Activated CD8-positive, alpha-beta memory T cell treated with anti-CD3 and anti-CD28 coated beads, Interleukin-2, amount 10 ng/mL, durations not matched to agents 7 days and 5 days (primary cell): ENCODE results near the gene PRKCB. TPM values are rescaled to one million over a fixed set of nuclear protein-coding genes. Genes with fewer than 3 reads are reported as not detected.

Source experiments
- ATAC-seq: fragments of 150-1000 bp; cut with Tn5 transposase; one replicate; pipeline ENCODE4 v1.10.0; 2021; ENCODE audit warnings: moderate library complexity
- CTCF ChIA-PET: fragments of 350-600 bp; sonication (Branson Sonifier 250); formaldehyde crosslinking; loops from one replicate; lab custom pipeline; 2021; ENCODE audit warnings: antibody characterized with exemption; lab: Charles Lee
- DNase-seq: peaks from one replicate; pipeline ENCODE4 v3.0.0-alpha.2; 2020
- H3K27ac Mint-ChIP-seq: one replicate; pipeline ENCODE4 v1.8.0; 2021; ENCODE audit warnings: mild to moderate bottlenecking, mixed read lengths
- H3K27me3 Mint-ChIP-seq: one replicate; pipeline ENCODE4 v1.8.0; 2021; ENCODE audit warnings: mixed read lengths
- H3K36me3 Mint-ChIP-seq: one replicate; pipeline ENCODE4 v1.8.0; 2021; ENCODE audit warnings: mild to moderate bottlenecking, mixed read lengths
- H3K4me1 Mint-ChIP-seq: one replicate; pipeline ENCODE4 v1.8.0; 2021; ENCODE audit warnings: mixed read lengths
- H3K4me3 Mint-ChIP-seq: one replicate; pipeline ENCODE4 v1.8.0; 2021; ENCODE audit warnings: mild to moderate bottlenecking, moderate library complexity, mixed read lengths
- H3K9me3 Mint-ChIP-seq: one replicate; pipeline ENCODE4 v1.8.0; 2022; ENCODE audit warnings: low read depth, mixed read lengths
- total RNA-seq, 2 experiments: library from RNA; stranded (reverse); gene quantifications; one replicate each; pipeline ENCODE4 v1.2.3, GENCODE V29; 2021

PRKCB gene
- total RNA-seq, 2 experiments from 2014 or later, result 98.5 to 125 TPM

DNA sequence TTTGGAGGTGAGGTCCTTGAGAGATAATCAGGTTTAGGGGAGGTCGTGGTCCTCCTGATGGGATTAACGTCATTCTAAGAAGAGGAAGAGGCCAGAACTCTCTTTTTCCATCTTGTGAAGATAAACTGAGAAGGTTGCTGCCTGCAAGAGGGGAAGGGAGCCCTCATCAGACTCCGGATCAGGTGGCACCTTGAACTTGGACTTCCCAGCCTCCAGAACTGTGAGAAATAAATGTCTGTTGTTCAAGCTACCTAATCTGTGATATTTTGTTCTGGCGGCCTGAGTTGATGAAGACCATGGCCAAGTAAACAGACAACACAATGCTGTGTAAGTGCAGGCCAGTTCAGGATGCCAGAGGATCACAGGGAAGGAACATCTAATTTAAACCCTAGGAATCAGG, 10.9 kb upstream of the PRKCB start:
- ATAC-seq (no peak), DNase-seq (no peak)
- H3K4me3 Mint-ChIP-seq, result no peak overlapping the region
- peaks cover 2% of the 10 kb centered on the region for H3K9me3 Mint-ChIP-seq
- CTCF ChIA-PET, result interaction anchor here (1.0 to 1.8 kb wide), 4 partner anchors 15 to 185 kb away, joined by 3 to 5 read pairs (median 4); no protein-coding TSS in a partner anchor
- no peak overlapping the region for H3K27ac Mint-ChIP-seq
- H3K27me3 Mint-ChIP-seq, result peaks cover 10% of the 10 kb centered on the region
- peaks cover 10% of the 10 kb centered on the region for H3K36me3 Mint-ChIP-seq
- H3K4me1 Mint-ChIP-seq, result peaks cover 22% of the 10 kb centered on the region

DNA sequence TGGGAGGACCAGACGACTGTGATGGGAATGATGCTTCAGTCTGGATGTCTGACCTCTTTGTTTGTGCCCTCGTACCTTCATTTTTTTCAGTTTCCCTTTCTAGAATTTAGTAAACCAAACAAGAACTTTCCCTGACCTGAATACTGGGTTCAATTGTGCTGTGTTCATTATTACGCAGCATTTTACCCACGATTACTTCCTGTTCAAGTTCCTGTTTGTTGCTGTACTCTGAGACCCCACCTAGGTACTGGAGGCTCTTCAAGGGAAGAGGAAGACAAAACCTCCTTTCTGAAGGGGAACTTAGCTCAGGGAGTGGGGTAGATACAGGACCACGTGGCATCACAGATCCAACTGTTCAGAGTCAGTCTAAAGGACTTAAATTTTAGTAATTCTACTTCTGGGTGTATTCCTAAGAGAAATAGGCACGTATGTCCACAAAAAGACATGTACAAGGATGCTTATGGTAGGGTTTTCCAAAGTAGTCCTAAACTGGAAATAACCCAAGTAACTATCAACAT, 9.2 kb upstream of the PRKCB start:
- Mint-ChIP-seq H3K27me3 (peaks cover 8% of the 10 kb centered on the region), H3K4me3 (peak overlapping the region; percentile 4), H3K27ac (peak overlapping the region; percentile 64), H3K9me3 (peaks cover 8% of the 10 kb centered on the region), H3K36me3 (peaks cover 21% of the 10 kb centered on the region), H3K4me1 (peaks cover 26% of the 10 kb centered on the region)
- CTCF ChIA-PET, result interaction anchor here (1.4 to 3.4 kb wide), 3 partner anchors 8 to 184 kb away, joined by 3 to 24 read pairs (median 11); no protein-coding TSS in a partner anchor
- peak; percentile 84 for ATAC-seq
- peak; percentile 51 for DNase-seq

DNA sequence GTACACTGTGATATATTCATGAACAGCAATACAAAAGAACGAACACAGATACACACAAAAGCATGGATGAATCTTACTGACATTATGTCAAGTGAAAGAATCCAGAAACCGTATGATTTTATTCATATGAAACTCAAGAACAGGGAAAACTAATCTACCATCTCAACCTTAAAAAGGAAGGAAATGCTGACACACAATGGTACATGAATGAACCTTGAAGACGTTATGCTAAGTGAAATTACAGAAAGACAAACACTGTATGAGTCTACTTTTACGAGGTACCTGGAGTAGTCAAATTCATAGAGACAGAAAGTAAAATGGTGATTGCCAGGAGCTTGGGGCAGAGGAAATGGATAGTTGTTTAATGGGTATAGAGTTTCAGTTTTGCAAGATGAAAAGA, 8.7 kb upstream of the PRKCB start:
- peaks cover 8% of the 10 kb centered on the region for H3K27me3 Mint-ChIP-seq
- H3K27ac Mint-ChIP-seq, result peak overlapping the region; percentile 64
- ATAC-seq (peak; percentile 79), DNase-seq (no peak)
- H3K4me1 Mint-ChIP-seq, result peaks cover 23% of the 10 kb centered on the region
- peaks cover 8% of the 10 kb centered on the region for H3K9me3 Mint-ChIP-seq
- H3K36me3 Mint-ChIP-seq, result peaks cover 21% of the 10 kb centered on the region
- CTCF ChIA-PET, result interaction anchor here (0.6 to 3.4 kb wide), 5 partner anchors 8 to 183 kb away, joined by 3 to 24 read pairs (median 4); partner anchors contain the start of gene PRKCB
- H3K4me3 Mint-ChIP-seq, result peak overlapping the region; percentile 4

GRCh38 chr16:23829454-23829853, 6.3 kb upstream of the PRKCB start:
- CTCF ChIA-PET, result interaction anchor here (1.4 to 2.8 kb wide), 2 partner anchors 11 to 186 kb away, joined by 4 to 8 read pairs; no protein-coding TSS in a partner anchor
- Mint-ChIP-seq H3K27ac (no peak overlapping the region), H3K9me3 (peaks cover 8% of the 10 kb centered on the region), H3K4me3 (no peak overlapping the region), H3K36me3 (peaks cover 21% of the 10 kb centered on the region), H3K4me1 (peaks cover 31% of the 10 kb centered on the region), H3K27me3 (peaks cover 4% of the 10 kb centered on the region)
- DNase-seq (no peak), ATAC-seq (no peak)

DNA sequence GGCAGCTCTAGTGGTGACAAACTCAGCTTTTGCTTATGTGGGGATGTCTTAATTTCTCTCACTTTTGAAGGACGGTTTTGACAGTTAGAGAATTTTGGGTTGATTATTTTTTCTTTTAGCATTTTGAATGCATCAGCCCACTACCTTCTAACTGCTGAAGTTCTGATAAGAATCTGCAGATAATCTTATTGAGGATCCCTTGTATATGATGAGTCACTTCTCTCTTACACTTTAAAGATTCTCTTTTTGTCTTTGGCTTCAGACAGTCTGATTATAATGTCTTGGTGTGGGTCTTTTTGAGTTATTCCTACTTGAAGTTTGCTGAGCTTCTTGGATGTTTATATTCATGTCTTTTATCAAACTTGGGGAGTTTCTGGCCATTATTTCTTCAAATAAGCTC, 5.5 kb upstream of the PRKCB start:
- no peak for ATAC-seq
- H3K27me3 Mint-ChIP-seq, result no peaks in the 10 kb centered on the region
- peaks cover 38% of the 10 kb centered on the region for H3K4me1 Mint-ChIP-seq
- no peak overlapping the region for H3K27ac Mint-ChIP-seq
- CTCF ChIA-PET, result interaction anchor here (1.0 to 2.8 kb wide), 3 partner anchors 10 to 185 kb away, joined by 4 to 8 read pairs (median 4); no protein-coding TSS in a partner anchor
- no peak overlapping the region for H3K4me3 Mint-ChIP-seq
- H3K36me3 Mint-ChIP-seq, result peaks cover 21% of the 10 kb centered on the region
- peaks cover 8% of the 10 kb centered on the region for H3K9me3 Mint-ChIP-seq
- DNase-seq, result no peak

GRCh38 chr16:23832882-23833281, 2.9 kb upstream of the PRKCB start:
- no peak for DNase-seq
- H3K9me3 Mint-ChIP-seq, result peaks cover 8% of the 10 kb centered on the region
- CTCF ChIA-PET, result no interaction called here
- H3K4me3 Mint-ChIP-seq, result no peak overlapping the region
- peaks cover 32% of the 10 kb centered on the region for H3K4me1 Mint-ChIP-seq
- no peaks in the 10 kb centered on the region for H3K27me3 Mint-ChIP-seq
- ATAC-seq, result no peak
- peaks cover 22% of the 10 kb centered on the region for H3K36me3 Mint-ChIP-seq
- no peak overlapping the region for H3K27ac Mint-ChIP-seq

- peaks cover 35% of the 10 kb centered on the region for H3K4me1 Mint-ChIP-seq
- H3K4me3 Mint-ChIP-seq, result no peak overlapping the region
- CTCF ChIA-PET, result interaction anchor here (1.2 to 2.0 kb wide), 2 partner anchors 31 to 177 kb away, joined by 4 to 9 read pairs; no protein-coding TSS in a partner anchor
- no peak overlapping the region for H3K27ac Mint-ChIP-seq
- peaks cover 25% of the 10 kb centered on the region for H3K36me3 Mint-ChIP-seq
- H3K27me3 Mint-ChIP-seq, result no peaks in the 10 kb centered on the region
- ATAC-seq (no peak), DNase-seq (no peak)
- H3K9me3 Mint-ChIP-seq, result peaks cover 6% of the 10 kb centered on the region
These were observed 2.3 kb upstream of the PRKCB start for GRCh38 chr16:23833504-23833903.

DNA sequence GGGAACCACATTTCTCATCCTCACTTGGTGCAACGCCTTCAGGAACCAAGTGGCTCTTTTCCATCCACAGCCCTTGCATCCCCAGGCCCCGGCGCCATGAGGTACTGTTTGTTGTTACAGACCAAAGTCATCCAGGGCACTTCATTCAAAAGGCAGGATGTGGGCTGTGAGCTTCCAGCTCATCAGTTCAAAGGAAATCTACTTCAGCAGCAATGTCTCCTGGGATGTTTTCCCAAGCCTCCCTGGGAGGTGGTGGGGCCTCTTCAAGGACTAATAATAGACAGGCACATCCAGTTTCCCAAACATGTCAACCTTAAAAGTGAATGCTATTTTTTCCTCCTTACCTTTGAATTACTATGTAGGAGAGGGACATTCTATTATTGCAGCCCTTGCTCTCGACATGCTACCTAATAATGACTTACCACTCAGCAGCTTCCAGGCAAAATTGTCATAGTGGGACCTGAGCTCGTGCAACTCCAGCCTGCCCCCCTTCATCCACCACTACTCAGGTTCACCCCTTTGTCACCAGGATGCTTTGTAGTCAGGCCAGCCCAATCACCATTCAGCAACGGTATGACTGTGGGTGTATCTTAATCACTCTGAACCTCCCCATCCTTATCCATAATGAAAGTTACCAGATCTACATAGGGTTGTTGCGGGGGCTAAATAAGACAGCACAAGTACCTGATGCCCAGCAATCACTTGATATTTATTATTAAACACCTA, 1.7 kb upstream of the PRKCB start:
- no peaks in the 10 kb centered on the region for H3K27me3 Mint-ChIP-seq
- no peak overlapping the region for H3K27ac Mint-ChIP-seq
- peaks cover 41% of the 10 kb centered on the region for H3K4me1 Mint-ChIP-seq
- H3K36me3 Mint-ChIP-seq, result peaks cover 26% of the 10 kb centered on the region
- H3K9me3 Mint-ChIP-seq, result peaks cover 6% of the 10 kb centered on the region
- DNase-seq, result no peak
- CTCF ChIA-PET, result interaction anchor here (1.2 to 2.0 kb wide), 2 partner anchors 31 to 176 kb away, joined by 4 to 9 read pairs; no protein-coding TSS in a partner anchor
- no peak overlapping the region for H3K4me3 Mint-ChIP-seq
- ATAC-seq, result no peak

DNA sequence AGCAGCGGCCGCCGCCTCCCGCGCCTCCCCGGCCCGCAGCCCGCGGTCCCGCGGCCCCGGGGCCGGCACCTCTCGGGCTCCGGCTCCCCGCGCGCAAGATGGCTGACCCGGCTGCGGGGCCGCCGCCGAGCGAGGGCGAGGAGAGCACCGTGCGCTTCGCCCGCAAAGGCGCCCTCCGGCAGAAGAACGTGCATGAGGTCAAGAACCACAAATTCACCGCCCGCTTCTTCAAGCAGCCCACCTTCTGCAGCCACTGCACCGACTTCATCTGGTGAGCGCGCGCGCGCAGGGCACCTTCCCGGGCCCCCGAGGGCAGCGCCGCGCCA, 258 bp downstream of the PRKCB start:
- CTCF ChIA-PET, result interaction anchor here (1.1 kb wide), 2 partner anchors 174 to 201 kb away, joined by 3 read pairs; no protein-coding TSS in a partner anchor
- DNase-seq (peak; percentile 48), ATAC-seq (peak; percentile 42)
- peak overlapping the region; percentile 99 for H3K4me3 Mint-ChIP-seq
- peaks cover 19% of the 10 kb centered on the region for H3K36me3 Mint-ChIP-seq
- H3K27ac Mint-ChIP-seq, result peak overlapping the region; percentile 25
- peaks cover 55% of the 10 kb centered on the region for H3K4me1 Mint-ChIP-seq
- no peaks in the 10 kb centered on the region for H3K27me3 Mint-ChIP-seq
- no peaks in the 10 kb centered on the region for H3K9me3 Mint-ChIP-seq

- CTCF ChIA-PET, result interaction anchor here (0.5 to 4.7 kb wide), 9 partner anchors 10 to 201 kb away, joined by 3 to 27 read pairs (median 3); no protein-coding TSS in a partner anchor
- ATAC-seq (peak; percentile 48), DNase-seq (peak; percentile 79)
- peak overlapping the region; percentile 99 for H3K4me3 Mint-ChIP-seq
- peak overlapping the region; percentile 92 for H3K27ac Mint-ChIP-seq
- H3K9me3 Mint-ChIP-seq, result no peaks in the 10 kb centered on the region
- peaks cover 55% of the 10 kb centered on the region for H3K4me1 Mint-ChIP-seq
- H3K27me3 Mint-ChIP-seq, result no peaks in the 10 kb centered on the region
- peaks cover 18% of the 10 kb centered on the region for H3K36me3 Mint-ChIP-seq
These were observed 875 bp downstream of the PRKCB start for GRCh38 chr16:23836404-23837311.

- no peaks in the 10 kb centered on the region for H3K9me3 Mint-ChIP-seq
- peak overlapping the region; percentile 92 for H3K27ac Mint-ChIP-seq
- H3K36me3 Mint-ChIP-seq, result peaks cover 19% of the 10 kb centered on the region
- DNase-seq, result peak; percentile 50
- ATAC-seq, result no peak
- peaks cover 63% of the 10 kb centered on the region for H3K4me1 Mint-ChIP-seq
- peak overlapping the region; percentile 99 for H3K4me3 Mint-ChIP-seq
- no peaks in the 10 kb centered on the region for H3K27me3 Mint-ChIP-seq
- CTCF ChIA-PET, result interaction anchor here (0.5 to 4.7 kb wide), 8 partner anchors 9 to 199 kb away, joined by 3 to 27 read pairs (median 3); no protein-coding TSS in a partner anchor
These were observed 1.9 kb downstream of the PRKCB start for GRCh38 chr16:23837553-23838308.

DNA sequence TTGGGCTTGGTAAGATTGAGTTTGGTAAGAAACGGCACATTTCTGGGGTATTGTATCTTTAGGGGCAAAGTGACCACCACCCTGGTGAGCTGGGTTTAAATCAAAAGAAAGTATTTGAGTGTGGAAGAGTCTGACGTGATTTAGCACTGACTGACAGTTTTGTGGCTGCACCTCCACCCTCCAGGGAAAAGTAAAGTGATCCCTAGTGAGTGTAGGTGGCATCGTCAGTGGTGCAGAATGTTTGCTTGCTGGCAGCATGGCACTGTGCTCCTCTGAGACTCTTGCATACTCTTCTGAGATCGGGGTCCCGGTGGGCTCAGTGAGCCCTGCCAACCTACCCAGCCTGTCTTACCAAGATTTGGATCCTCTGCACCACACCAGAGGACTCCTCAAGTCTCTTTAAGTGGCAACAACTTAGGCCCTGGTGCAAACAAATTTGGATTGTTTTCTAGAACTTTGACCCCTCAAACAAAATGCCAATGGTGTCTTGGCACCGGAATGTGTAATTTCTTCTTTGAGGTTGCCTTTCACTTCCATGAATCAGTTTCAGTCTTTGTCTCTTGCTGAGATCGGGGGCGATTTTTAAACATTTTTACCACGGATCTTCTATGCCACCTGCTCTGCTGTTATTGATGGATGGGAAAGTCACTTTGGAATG, 2.8 kb downstream of the PRKCB start:
- peaks cover 70% of the 10 kb centered on the region for H3K4me1 Mint-ChIP-seq
- CTCF ChIA-PET, result interaction anchor here (0.6 to 4.7 kb wide), 4 partner anchors 8 to 175 kb away, joined by 3 to 27 read pairs (median 4); no protein-coding TSS in a partner anchor
- H3K36me3 Mint-ChIP-seq, result peaks cover 23% of the 10 kb centered on the region
- peak overlapping the region; percentile 99 for H3K4me3 Mint-ChIP-seq
- peak overlapping the region; percentile 75 for H3K27ac Mint-ChIP-seq
- no peaks in the 10 kb centered on the region for H3K27me3 Mint-ChIP-seq
- ATAC-seq (no peak), DNase-seq (no peak)
- no peaks in the 10 kb centered on the region for H3K9me3 Mint-ChIP-seq
